ENCODE results near the gene SHOC2. TPM values are rescaled to one million over a fixed set of nuclear protein-coding genes. Genes with fewer than 3 reads are reported as not detected.

Gene SHOC2
- total and polyA plus RNA-seq, 2 of the 13 experiments (the other 11 are each of a cell fraction or from before 2014, with no cell fraction given), result 8.6 to 25.5 TPM

DNA sequence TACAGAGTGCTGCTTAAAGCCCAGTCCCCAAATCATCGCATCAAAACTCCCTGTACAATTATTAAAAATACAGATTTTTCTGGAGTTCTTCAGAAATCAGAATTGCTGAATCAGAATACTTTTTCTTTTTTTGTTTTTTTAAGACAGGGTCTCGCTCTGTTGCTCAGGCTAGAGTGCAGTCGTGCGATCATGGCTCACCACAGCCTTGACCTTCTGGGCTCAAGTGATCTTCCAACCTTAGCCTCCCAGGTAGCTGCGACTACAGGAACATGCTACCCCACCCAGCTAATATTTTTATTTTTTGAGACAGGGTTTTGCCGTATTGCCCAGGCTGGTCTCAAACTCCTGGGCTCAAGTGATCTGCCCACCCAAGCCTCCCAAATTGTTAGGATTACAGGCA lies 4.4 kb upstream of the SHOC2 start:
- FAIRE-seq (no peak), DNase-seq (ENCODE audit: low spot score) (no peak), ATAC-seq (no peak)
- H3K9me3 ChIP-seq (ENCODE audit: low read length), result no peaks in the 10 kb centered on the region
- peaks cover 7% of the 10 kb centered on the region for H3K79me2 ChIP-seq (ENCODE audit: insufficient read depth, low read length)
- intact Hi-C loops (cut with micrococcal nuclease; ENCODE audit: unreplicated experiment) (no loop called here), in situ Hi-C loops (cut with HindIII; ENCODE audit: extremely low pct_ligation_motif_present, low pct_unique_long_range_greater_than_20kb) (no loop called here)
- TF ChIP-seq DPF2 (CRISPR knock-in tag; IDR thresholded peaks at IDR 0.05; ENCODE audit: borderline replicate concordance, low read depth), result no peak
- TF ChIP-seq ARNTL (CRISPR knock-in tag; IDR thresholded peaks at IDR 0.05), result no peak
- no peak for TF ChIP-seq EP300 (IDR thresholded peaks at IDR 0.05; ENCODE audit: low read depth in 2 of 2, low read length in 2 of 2)
- no peak for TF ChIP-seq EP300 (CRISPR knock-in tag; IDR thresholded peaks at IDR 0.05; ENCODE audit: borderline replicate concordance)
- no peak for TF ChIP-seq PHF5A (CRISPR knock-in tag; IDR thresholded peaks at IDR 0.05; ENCODE audit: low read depth, unreplicated experiment)
- TF ChIP-seq FIP1L1 (IDR thresholded peaks at IDR 0.05; ENCODE audit: borderline replicate concordance, insufficient read depth, low read depth, low read length), result no peak
- no peak for TF ChIP-seq NFYB (CRISPR knock-in tag; IDR thresholded peaks at IDR 0.05)
- TF ChIP-seq ZNF296 (CRISPR knock-in tag; conservative IDR thresholded peaks at IDR 0.05), result no peak
- TF ChIP-seq DR1 (CRISPR knock-in tag; IDR thresholded peaks at IDR 0.05), result no peak
- TF ChIP-seq, protein P1, sequence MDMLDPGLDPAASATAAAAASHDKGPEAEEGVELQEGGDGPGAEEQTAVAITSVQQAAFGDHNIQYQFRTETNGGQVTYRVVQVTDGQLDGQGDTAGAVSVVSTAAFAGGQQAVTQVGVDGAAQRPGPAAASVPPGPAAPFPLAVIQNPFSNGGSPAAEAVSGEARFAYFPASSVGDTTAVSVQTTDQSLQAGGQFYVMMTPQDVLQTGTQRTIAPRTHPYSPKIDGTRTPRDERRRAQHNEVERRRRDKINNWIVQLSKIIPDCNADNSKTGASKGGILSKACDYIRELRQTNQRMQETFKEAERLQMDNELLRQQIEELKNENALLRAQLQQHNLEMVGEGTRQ (IDR thresholded peaks at IDR 0.05; ENCODE audit: low read depth, low read length), result no peak
- TF ChIP-seq, protein P1 (CRISPR knock-in tag; IDR thresholded peaks at IDR 0.05; ENCODE audit: borderline replicate concordance), result no peak
- TF ChIP-seq ZFP36L1 (CRISPR knock-in tag; IDR thresholded peaks at IDR 0.05), result no peak
- no peak for TF ChIP-seq NFATC3 (CRISPR knock-in tag; IDR thresholded peaks at IDR 0.05)
- no peak for TF ChIP-seq REPIN1 (CRISPR knock-in tag; IDR thresholded peaks at IDR 0.05; ENCODE audit: borderline replicate concordance, low read depth)
- TF ChIP-seq FOXO1 (CRISPR knock-in tag; IDR thresholded peaks at IDR 0.05), result no peak
- TF ChIP-seq GFI1 (CRISPR knock-in tag; IDR thresholded peaks at IDR 0.05; ENCODE audit: borderline replicate concordance), result no peak
- no peak for TF ChIP-seq REXO4 (CRISPR knock-in tag; IDR thresholded peaks at IDR 0.05; ENCODE audit: borderline replicate concordance)
- TF ChIP-seq TBX2 (CRISPR knock-in tag; IDR thresholded peaks at IDR 0.05; ENCODE audit: borderline replicate concordance), result no peak
- TF ChIP-seq ZNF605 (CRISPR knock-in tag; IDR thresholded peaks at IDR 0.05), result no peak
- no peak for TF ChIP-seq DRAP1 (CRISPR knock-in tag; IDR thresholded peaks at IDR 0.05)
- no peak for TF ChIP-seq XBP1 (CRISPR knock-in tag; IDR thresholded peaks at IDR 0.05)
- TF ChIP-seq ZNF543 (CRISPR knock-in tag; IDR thresholded peaks at IDR 0.05), result no peak
- H3K4me2 ChIP-seq (ENCODE audit: low read depth, low read length), result no peak overlapping the region
- no peaks in the 10 kb centered on the region for H3K36me3 ChIP-seq (replicated peaks in 1 of 2; ENCODE audit: control insufficient read depth in 1 of 2, insufficient read depth in 2 of 2, low read length in 2 of 2)
- no peaks in the 10 kb centered on the region; a peak in 1 of 5 replicates for H3K27me3 ChIP-seq (ENCODE audit: control insufficient read depth in 1 of 2, insufficient read depth in 2 of 2, low read length in 2 of 2)
- H3K4me3 ChIP-seq (replicated peaks in 1 of 3; ENCODE audit: insufficient read depth in 1 of 3, low read depth in 2 of 3, low read length in 3 of 3), result no peak overlapping the region
- no peak overlapping the region for H3K9ac ChIP-seq (ENCODE audit: insufficient read depth, low read depth, low read length)
- no peak overlapping the region for H2AFZ ChIP-seq (ENCODE audit: low read length)
- CTCF ChIA-PET (ENCODE audit: low intra/inter-chr PET ratio, low total read pairs), result no interaction called here
- no TSS peak for BruUV-seq (replicated peaks)
- POLR2A ChIA-PET, result no interaction called here
- H3K27ac ChIP-seq (ENCODE audit: extremely low read length, insufficient read depth, low read length), result no peak overlapping the region
- H4K20me1 ChIP-seq (ENCODE audit: insufficient read depth, low read length), result no peaks in the 10 kb centered on the region
- WGBS (ENCODE audit: low lambda C conversion rate), result 95% methylated on average over 6 of the region's 6 CpGs
- peaks cover 26% of the 10 kb centered on the region for H3K4me1 ChIP-seq (ENCODE audit: insufficient read depth, low read length)
